NCI-H226 (cell line): ENCODE measurements around the gene TRMT10B.
"Not testable (repeated sequence)": the region's sequence is repeated elsewhere in the genome, so short reads cannot be mapped to it uniquely, and the experiment has no call there.

ENCODE experiments used
- DNase-seq: peaks from one replicate; pipeline ENCODE4 v3.0.0-alpha.2; 2015

TRMT10B gene

GRCh38 chr9:37801959-37802711, 48.5 kb downstream of the TRMT10B start:
- DNase-seq, result no peak

DNA sequence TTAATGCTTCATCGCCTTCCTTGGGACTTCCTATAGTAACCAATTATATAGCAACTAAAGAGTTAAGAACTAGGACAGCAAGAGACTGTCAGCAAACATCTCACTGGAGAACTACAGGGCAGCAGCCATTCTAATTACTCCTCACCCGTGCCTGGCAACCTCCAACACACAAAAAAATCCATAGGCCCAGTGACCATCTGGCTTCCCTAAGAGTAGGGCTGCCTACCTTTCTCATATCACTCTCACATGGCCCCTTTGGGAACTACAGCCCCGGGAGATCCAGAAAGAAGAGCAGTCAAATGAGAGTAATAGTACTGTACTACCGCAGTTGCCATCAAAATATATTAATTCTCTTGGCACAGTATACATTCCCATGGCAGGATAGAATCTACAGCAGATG, 52.7 kb downstream of the TRMT10B start:
- DNase-seq, result no peak

DNA sequence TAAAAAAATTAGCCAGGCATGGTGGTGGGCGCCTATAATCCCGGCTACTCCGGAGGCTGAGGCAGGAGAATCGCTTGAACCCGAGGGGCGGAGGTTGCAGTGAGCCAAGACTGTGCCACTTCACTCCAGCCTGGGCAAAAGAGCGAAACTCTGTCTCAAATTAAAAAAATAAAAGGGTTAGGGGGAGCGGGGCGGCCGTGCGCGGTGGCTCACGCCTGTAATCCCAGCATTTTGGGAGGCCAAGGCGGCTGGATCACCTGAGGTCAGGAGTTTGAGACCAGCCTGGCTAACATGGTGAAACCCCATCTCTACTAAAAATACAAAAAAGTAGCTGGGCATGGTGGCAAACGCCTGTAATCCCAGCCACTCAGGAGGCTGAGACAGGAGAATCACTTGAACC, 56.1 kb downstream of the TRMT10B start:
- DNase-seq, result not testable (repeated sequence)

DNA sequence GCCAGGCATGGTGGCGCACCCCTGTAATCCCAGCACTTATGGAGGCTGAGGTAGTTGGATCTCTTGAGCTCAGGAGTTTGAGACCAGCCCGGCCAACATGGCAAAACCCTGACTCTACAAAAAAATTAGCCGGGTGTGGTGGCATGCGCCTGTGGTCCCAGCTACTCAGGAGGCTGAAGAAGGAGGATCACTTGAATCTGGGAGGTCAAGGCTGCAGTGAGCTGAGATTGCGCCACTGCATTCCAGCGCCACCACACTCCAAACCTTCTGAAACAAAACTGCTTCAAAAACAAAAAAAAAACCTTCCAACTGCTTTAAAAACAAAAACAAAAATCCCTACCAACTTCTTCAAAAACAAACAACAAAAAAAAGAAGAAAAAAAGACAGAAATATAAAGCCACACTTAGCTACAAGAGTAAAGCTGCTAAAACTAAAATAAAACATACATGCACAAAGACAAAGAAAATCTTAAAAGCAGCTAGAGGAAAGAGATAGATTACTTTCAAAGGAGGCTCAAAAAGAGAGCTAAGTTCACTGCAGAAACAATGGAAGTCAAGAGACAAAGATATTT, 58.4 kb downstream of the TRMT10B start:
- no peak for DNase-seq

- DNase-seq, result no peak
Measured at GRCh38 chr9:37812773-37813379, 59.3 kb downstream of the TRMT10B start.

GRCh38 chr9:37818849-37819248, 65.2 kb downstream of the TRMT10B start:
- no peak for DNase-seq

- DNase-seq, result no peak
Measured at GRCh38 chr9:37820142-37820541, 66.5 kb downstream of the TRMT10B start.

DNA sequence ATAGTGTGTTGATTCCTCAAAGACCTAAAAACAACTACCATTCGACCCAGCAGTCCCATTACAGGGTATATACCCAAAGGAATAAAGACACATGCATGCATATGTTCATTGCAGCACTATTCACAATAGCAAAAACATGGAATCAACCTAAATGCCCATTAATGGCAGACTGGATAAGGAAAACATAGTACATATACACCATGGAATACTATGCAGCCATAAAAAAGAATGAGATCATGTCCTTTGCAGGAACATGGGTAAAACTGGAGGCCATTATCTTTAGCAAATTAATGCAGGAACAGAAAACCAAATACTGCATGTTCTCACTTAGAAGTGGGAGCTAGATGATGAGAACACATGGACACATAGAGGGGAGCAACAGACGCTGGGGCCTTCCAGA, 71.6 kb downstream of the TRMT10B start:
- not testable (repeated sequence) for DNase-seq

DNA sequence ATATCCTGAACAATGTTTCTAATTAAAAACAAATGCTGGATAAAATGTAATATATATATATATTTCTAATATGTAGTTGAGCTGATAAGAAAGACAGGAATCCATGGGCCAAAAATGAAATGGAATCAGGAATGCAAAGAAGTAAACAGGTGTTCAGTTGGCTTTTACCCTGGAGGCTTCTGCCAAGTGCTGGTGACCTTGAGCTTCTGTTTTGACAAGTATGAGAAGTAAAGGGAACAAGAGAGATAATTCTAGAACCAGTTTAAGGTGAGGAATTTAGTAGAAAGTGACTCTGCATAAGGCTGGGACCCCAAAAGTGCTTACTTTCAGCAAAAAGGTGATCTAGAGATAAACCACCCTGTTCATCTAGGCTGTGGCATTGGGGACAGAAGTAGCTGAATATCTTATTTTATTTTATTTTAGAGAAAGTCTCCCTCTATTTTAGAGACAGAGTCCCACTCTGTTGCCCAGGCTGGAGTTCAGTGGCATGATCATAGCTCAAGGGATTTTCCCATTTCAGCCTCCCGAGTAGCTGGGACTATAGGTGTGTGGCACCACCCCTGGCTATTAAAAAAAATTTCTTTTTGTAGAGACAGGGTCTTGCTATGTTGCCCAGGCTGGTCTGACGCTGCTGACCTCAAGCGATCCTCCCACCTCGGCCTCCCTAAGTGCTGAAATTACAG, 74.0 kb downstream of the TRMT10B start:
- no peak for DNase-seq
